Measurements from ENCODE around the gene PPFIA4.

GRCh38 chr1:203124011-203124410, 97.7 kb downstream of the PPFIA4 start:
- no peak for TF ChIP-seq CTCF (IDR thresholded peaks at IDR 0.05)
- no peak for TF ChIP-seq POLR2A (IDR thresholded peaks at IDR 0.05)
